DMS114 treated with DMSO at 0.1 percent for 48 hours (cell line): ENCODE data around the gene ACTN1.

Experiments used
- DNase-seq: peaks from one replicate; lab custom pipeline; 2025; ENCODE audit not compliant: unreplicated experiment; lab: John Stamatoyannopoulos, UW

Gene ACTN1

DNA sequence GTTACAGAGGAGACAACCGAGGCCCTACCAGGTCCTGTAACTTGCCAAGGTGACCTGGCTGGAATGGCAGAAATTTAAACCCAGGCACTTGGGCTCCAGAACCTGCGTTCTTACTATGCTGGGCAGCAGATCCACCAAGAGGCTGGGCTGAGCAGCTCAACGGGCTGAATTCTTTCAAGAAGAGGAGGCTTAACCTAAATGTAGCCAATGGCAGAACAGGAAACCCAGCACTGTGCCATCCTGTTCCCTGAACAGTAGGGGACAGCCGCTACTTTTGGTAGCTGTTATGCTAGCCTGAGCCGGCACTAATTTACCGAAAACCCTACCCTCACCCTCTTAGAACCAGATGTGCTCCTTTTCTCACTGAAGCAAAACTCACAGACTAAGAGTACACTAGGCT is 86.1 kb downstream of the ACTN1 start:
- DNase-seq, result no peak

DNA sequence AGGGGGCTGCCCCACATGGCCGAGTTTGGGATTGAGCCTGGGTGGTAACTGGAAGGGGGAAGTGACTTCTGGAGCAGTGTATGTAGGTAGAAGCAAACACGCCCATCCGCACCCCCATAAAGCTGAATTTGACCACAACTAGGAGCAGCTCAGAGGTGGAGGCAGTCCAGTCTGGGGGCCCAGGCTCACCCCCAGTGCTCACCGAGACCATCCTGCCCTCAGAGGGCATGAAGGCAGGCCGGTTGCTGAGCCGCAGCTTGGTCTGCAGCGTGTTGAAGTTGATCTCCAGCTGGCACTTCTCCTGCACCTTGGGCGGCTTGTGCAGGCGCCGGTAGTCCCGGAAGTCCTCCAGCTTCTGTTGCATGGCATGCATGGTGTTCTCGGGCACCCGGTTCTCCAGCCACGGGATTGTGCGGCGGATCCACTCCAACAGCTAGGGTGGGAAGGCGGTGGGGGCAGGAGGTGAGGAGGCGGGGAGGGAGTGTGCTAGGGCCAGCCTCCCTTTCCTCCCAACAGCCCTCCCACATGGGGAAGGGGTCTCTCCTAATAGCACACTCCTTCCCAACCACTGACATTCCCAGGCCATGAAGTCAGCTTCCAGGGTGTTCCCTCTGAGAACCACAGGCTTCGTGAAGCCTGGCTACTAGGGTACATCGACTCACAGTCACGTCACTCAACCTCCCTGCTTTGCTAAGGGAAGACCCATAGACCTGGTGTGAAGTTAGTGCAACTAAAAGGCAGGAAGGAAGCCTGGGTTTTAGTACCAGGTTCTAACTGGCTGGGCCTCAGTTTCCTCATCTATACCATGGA is 87.0 kb downstream of the ACTN1 start:
- no peak for DNase-seq

DNA sequence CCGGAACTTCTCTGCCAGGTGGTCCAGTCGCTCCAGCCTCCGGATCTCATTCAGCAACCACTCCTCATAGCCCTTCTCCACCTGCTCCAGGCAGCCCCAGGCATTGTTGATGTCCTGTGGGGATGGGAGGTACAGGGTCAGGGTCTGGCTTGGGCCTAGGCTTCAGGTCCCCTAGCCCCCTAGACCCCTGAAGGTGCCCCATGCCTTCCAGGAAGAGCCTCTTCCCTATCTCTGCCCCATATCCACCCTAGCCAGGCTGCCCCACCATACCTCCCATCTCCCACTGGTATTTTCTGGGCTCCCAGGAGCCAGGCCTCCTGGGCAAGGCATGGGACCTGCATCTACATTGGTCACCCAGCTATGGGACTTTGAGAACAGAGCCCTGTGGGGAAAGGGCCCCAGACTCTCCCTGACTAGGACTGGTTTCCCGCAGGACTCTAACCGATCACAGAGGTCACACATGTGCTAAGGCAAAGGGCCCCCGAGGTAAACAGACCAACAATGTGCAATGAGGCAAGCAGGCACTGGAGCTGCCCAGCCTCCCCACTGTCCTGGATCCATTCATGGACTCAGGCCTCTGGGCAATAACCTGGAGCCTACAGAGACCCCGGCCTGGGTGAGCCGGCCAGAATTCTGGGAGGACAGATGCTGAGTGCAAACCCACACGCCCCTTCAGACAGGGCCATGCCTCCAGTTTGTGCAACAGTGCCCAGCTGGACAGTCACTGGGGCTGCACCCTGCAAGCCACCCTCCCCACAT is 88.8 kb downstream of the ACTN1 start:
- no peak for DNase-seq

DNA sequence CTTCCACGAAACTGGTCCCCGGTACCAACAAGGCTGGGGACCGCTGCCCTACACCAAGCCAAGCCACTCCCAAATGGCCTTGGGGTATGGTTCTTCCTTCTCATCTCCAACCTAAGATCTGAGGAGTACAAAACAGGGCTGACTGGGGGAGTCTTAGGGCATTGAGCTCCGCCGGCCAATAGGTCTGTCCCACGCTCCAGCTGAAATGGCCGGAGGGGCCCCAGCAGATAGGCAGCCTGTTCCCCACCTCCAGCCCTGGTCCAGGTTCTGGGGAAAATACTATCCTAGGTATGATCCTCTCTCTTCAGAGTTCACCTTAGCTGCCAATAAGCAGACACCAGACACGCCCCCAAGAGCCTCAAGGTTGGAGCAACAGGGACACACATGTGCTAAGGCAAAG is 90.2 kb downstream of the ACTN1 start:
- no peak for DNase-seq

DNA sequence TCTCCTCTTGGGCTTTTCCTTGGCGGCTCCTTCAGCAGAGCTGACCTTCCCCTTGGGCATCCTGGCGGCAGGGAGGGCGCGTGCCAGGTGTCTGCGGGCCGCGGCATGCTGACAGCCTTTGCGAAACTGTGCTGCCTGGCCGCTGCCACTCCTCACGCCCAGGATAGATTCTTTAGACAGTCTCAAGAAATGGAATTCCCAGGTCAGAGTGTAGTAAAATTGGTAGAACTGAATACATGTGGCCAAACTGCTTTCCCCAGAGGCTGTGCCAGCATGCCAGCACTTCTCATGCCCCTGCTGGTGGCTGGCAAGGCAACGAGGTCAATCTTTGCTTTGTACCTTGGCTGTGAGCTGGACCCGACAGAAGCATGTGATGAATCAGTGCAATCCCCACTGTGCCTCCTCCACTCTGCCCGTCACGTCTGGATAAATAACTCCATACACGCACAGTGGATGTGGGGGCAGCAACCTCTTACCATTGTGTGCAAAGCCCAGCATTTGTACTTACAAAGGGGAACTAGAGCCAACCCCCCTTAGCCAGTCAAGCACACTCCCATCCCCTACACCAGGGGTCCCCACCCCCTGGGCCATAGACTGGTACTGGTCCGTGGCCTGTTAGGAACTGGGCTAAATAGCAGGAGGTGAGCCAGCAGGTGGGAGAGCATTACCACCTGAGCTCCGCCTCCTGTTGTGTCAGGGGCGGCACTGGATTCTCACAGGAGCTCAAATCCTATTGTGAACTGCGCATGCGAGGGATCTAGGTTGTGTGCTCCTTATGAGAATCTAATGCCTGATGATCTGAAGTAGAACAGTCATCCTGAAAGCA is 90.9 kb downstream of the ACTN1 start:
- no peak for DNase-seq

DNA sequence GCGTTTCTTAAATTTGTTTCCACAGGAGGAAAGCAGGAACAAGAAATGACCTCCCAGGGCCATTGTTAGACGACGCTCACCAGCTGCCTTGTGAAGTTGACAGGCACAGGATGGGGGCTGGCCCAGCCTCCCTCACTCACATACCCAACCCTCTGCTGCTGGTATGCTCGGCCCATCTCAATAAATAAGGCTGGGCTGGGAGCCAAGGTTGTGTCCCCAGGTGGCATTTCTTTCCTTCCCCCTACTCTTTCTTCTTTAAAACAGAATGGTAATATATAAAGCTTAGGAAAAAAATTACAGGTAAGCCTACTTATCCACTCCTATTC is 93.0 kb downstream of the ACTN1 start:
- no peak for DNase-seq

DNA sequence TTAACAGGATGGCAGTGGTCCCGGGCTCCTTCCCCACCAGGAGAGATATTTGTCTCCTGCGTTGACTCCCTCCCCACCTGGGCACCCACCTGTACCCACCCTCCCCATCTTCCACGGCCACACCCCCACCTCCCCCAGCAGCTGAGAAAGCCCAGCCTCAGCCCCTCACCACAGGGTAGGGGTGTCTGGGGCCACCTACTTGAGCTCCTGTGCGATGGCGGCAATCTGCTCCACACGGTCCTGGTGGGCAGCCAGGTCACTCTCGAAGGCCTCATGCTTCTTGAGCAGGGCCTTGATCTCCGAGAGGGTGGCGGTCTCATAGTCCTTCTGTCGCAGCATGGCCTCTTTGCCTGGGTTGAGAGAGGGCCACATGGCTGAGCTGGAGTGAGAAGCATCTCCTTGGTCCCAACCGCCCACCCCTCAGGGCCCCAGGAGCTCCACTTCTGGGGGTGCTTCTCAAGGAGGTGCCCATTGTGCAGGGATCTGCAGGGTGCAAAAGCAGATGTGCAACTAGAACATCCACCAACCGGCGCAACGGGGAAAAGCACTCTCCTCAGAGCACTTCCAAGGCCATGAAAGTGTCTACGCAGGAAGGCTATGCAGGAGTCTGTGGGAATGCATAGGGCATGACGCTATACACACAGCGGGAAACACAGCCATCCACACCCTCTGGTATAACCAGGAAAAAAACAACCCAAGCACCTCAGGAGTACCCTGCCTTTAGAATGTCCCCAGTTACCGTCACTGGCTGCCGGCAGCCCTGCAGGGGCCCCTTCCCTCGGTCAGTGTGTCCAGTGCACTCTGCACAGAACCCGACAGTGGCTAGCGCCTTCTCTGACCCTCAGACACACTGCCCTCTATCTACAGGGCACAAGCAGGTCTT is 93.6 kb downstream of the ACTN1 start:
- no peak for DNase-seq

DNA sequence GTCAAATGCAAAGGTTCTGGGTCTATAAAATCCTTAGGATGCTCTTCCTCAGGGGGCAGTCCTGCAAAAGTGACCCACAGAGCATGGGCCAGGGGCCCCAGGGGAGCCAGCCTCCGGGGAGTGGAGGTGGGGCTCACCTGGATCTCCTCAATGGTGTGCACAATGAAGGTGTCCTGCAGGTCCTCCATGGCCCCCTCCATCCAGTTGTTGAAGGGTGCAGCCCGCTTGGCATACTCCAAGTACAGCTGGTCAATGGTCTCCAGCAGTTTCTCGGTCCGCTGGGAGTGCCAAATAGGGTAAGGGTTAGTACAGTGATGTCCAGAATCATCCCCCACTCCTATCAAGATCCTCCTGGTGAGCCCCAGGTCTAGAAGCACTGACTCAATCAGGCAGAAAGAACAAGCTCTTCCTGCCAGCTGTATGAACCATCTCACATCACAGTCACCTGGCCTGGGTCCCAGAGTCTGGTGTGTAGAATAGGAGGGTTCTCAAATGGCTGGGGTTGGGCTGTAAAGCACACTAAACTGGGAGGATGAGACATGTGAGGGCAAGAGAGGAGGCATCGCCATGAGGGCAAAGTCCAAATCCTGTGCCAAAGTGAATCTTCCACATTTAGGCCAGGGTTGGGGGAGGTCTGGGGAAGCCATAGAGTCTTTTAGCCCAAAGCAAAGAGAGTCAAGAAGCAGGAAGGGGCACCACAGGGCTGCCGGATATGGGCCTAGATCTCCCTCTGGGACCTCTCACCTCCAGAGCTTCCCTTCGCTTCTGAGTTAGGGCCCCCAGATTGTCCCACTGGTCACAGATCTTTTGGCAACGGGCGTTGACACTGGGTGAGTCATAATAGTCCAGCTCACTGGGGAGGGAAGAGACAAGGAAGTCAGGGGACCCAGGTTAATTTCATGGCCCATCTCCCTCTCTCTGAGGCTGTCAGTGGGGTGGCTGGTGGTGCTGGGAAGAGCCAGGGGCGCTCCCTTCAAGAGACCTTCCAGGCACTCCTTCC is 94.8 kb downstream of the ACTN1 start:
- no peak for DNase-seq

DNA sequence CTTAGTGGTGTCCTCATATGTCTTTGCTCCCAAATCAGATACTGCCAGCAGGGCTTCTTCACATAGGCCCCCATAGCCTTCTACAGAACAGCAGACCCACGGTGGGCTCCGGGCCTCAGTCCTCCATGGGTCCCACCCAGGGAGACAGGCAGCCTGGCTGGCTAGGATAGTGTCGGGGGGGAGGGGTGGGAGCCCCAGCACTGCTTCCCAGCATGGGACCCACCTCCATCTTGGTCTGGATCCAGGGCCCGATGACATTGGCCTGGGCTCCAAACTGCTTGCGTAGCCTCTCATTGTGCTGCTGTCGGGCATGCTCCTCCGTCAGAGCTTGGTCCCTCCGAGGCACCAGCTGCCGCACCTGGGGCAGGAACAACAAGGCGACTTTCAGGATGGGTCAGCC is 96.9 kb downstream of the ACTN1 start:
- DNase-seq, result no peak

DNA sequence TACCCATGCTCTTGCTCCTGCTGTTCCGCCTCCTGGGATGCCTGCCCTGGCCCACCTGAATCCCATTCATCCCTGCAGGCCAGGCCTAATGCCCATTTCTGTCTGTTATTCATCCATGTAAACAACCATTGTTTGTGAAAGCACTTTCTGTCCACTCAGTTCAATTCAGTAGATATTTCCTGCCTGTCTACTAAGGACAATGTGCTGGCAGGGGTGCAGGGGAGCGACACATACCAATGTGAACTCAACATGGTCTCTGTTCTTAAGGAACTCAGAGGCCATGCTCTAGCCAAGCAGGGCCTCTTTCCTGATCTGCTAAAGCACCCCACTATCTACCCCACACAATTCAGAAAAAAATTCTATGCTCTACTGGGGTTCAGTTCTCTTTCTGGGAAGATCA is 97.7 kb downstream of the ACTN1 start:
- DNase-seq, result no peak

DNA sequence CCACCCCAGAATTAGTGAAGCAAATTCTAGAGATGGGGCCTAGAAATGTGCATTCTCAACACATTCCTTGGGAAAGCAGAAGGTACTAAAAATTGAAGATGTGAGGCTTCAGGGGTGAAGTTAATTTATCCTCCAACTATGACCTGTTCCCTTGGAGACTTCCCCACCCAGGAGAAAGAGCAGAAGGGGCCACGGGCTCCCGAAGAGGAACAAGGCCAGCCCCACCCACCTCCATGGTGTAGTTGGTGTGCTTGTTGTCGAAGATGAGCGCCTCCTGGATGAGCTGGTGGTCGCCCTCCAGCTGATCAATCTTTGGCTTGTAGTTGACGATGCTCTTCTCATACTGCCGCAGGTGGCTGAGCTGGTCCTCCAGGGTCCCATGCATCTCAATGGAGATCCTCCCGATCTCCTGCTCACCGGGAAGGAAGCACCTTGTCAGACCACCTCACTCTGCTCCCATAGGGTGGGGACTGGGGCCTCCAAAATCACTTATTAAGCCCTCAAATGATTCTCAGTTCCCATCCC is 98.5 kb downstream of the ACTN1 start:
- no peak for DNase-seq

DNA sequence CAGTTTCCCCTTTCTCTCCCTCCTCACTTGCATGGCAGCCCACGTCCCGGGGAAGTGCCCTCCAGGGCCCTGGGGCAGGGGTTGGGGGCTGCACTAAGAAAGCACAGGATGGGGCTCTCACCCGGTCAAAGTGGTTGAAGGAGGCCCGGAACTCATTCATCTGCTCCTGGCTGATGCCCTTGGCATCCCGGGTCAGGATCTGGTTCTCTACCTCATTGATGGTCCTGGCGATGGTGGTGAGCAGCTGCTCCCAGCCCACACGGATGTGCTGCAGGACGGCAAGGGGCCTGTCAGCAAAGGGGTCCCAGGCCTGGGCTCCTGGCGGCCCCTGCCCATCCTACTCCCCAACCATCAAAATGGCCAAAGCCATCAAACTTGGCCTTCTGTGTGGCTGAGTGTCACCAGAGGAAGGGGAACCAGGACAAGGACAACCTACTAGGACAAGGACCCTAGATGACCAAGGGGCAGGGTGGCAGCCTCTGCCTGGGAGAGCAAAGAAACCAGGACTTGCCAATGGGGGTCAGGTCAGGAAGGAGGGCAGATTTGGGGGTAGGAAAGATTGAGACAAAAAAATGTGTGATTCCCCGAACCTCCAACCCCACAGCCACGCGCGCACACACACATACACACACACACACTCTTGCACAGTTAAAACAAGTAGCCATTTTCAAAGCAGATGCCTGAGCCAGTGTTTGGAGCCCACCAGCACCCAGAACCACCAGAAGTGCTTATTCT is 99.1 kb downstream of the ACTN1 start:
- no peak for DNase-seq

DNA sequence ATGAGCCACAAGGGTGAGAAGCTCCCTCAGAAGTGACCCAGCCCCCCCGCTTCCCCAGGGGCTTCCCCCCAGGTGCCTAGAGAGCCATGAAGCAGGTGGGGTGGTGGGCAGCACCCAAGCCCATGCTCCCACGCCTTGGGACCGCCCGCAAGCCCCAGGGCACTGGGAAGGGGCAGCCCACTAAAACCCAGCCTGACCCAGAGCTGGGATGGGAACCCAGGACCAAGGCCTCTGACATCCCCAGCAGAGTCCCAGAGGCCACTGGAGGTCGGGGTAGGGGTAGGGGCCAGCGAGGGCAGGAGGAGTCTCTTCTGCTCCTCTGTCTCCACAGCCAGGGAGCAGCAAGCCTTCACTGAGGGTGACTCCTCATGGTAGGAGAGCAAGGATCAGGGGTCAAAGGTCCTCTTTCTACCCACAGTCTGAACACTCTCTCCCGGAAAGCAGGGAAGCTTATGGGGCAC is 99.8 kb downstream of the ACTN1 start:
- no peak for DNase-seq

DNA sequence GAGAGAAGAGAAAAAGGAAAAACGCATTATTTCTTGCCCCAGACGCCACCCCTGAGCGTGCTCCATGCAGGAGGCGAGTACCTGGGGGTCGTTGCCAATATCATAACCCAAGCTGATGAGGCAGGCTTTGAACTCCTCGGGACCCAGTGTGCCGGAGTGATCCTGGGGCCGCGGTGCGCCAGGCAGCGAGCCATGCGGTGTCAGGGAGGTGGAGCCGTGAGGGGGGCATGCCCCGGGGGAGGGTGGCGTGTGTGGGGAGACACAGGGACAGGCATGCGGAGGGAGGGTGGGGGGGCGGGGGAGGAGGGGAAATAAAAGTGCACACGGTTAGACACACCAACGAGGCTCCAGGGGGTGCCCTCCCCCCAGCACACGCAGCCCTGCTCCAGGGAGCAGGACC is 100.2 kb downstream of the ACTN1 start:
- DNase-seq, result no peak

DNA sequence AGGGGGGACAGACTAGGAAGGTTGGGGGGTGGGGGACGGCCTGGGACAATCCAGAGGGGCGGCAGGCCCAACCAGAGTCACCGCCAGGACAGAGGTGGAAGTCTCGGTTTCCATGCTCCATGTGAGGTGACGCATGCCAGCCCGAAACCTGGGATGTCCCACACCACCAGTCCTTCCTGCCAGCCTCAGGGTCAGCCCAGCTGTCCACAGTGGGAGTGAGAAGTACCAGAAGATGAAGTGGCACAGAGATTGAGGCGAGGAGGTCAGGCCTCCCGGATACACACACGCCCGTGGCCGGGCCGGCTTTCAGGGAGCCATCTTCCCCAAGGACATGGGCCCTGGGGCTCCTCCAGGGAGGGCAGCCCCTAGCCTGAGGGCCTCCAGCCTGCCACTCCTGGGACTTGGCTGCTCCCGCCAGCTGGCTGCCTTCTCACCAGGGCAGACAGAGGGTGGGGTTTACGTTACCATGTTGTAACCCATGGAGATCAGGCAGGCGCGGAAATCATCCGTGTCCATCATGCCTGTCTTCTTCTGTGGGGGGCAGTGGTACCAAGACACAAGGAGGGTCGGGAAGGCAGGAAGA is 101.0 kb downstream of the ACTN1 start:
- DNase-seq, result no peak

DNA sequence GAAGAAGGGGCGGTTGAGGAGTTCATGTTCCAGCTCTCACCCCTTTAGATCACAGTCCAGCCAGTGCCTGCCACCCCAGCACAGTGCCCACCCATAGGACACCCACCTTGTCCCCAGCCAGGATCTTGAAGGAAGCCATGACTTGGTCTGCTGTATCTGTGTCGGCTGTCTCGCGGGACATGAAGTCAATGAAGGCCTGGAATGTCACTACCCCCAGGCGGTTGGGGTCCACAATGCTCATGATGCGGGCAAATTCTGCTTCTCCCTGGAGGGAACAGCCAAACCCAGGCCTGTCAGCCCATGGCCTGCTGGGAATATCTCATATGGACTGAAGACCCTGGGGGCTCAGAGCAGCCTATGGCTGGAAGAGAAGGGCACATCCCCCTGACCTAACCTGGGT is 102.1 kb downstream of the ACTN1 start:
- DNase-seq, result no peak

DNA sequence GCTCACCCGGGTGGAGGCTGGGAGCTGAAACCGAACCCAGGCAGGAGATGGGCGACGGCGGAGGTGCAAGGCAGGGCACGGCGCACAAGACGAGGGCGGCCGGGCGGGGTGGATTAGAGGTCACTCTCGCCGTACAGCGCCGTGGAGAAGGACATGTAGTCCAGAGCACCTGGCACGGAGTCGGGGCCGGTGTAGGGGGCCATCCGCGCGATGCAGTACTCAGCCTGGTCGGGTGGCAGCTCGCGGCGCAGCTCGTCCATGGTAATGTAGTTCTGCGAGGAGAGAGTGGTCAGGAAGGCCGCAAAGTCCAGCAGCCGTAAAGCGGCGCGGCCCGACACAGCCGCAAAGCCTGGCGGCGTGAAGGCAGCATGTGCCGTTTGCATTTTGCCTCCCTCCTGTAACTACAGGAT is 104.4 kb downstream of the ACTN1 start:
- no peak for DNase-seq

DNA sequence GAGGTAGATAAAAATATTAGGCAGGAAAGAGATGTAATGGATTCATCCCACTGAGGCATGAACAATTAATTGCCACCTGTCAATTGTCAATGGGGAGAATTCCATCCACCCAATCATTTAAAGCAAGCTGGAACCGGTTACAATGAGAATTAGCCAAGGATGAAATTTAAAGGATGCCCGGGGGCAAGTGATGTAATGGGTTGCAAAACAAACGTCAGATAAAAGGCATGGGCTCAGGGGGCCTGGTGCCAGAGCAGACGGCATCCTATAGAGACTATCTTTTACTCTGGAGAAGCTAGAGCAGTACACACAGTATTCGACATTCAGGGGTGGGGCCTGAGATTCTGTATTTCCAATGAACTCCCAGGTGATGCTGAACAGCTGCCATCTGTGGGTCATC is 105.7 kb downstream of the ACTN1 start:
- DNase-seq, result no peak
